Measurements from ENCODE around the gene ZSCAN21. TPM values are rescaled to one million over a fixed set of nuclear protein-coding genes. Genes with fewer than 3 reads are reported as not detected.

The ZSCAN21 gene
- total RNA-seq, 4 donors from 2014 or later: 0.75 to 28.7 (median 10.0) TPM

DNA sequence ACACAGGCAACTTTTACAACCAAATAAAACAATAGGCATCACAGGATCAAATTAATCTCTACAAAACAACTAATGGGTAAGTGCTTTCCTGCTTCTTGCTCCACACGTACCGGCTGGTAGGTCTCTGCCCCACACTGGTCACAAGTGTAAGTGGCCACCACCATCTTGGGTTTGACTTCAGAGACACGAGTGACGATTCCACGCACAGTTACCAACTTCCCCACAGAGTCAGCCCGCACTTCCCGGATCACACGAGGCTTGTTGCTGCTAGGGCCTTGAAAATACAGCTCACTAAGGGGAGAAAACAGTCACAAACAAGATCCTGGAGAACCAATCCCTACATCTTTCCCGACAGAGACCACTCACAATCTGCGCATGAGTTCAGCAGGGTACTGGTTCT lies 49.3 kb downstream of the ZSCAN21 start:
- TF ChIP-seq POLR2A (IDR thresholded peaks at IDR 0.05) (no peak), EP300 (IDR thresholded peaks at IDR 0.05; ENCODE audit: low read depth) (no peak), POLR2AphosphoS5 (IDR thresholded peaks at IDR 0.05) (no peak)
- TF ChIP-seq, protein P1, sequence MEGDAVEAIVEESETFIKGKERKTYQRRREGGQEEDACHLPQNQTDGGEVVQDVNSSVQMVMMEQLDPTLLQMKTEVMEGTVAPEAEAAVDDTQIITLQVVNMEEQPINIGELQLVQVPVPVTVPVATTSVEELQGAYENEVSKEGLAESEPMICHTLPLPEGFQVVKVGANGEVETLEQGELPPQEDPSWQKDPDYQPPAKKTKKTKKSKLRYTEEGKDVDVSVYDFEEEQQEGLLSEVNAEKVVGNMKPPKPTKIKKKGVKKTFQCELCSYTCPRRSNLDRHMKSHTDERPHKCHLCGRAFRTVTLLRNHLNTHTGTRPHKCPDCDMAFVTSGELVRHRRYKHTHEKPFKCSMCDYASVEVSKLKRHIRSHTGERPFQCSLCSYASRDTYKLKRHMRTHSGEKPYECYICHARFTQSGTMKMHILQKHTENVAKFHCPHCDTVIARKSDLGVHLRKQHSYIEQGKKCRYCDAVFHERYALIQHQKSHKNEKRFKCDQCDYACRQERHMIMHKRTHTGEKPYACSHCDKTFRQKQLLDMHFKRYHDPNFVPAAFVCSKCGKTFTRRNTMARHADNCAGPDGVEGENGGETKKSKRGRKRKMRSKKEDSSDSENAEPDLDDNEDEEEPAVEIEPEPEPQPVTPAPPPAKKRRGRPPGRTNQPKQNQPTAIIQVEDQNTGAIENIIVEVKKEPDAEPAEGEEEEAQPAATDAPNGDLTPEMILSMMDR (IDR thresholded peaks at IDR 0.05): no peak
- peaks cover 0 to 55% (median 24%) of the 10 kb centered on the region in 4 donors for H3K36me3 ChIP-seq
- in situ Hi-C loops (cut with MboI; ENCODE audit: low pct_ligation_motif_present in 1 of 4, low pct_unique_long_range_greater_than_20kb in 1 of 4, low sequenced_read_pairs in 3 of 4) (no loop called here), intact Hi-C loops (cut with DNase I; ENCODE audit: low total_unique reads) (no loop called here)
- H3K27ac ChIP-seq: peak overlapping the region in 1 of 4 donors; percentile 98
- DNase-seq: no peak
- H3K4me3 ChIP-seq: no peak overlapping the region
- H3K27me3 ChIP-seq: no peaks in the 10 kb centered on the region
- 80 to 86% methylated on average over 5 to 10 of the region's 10 CpGs for WGBS, 2 donors (ENCODE audit: low coverage in 1 of 2)
- no peaks in the 10 kb centered on the region for H3K9me3 ChIP-seq
- peaks cover 9 to 25% (median 17%) of the 10 kb centered on the region in 4 donors for H3K4me1 ChIP-seq

DNA sequence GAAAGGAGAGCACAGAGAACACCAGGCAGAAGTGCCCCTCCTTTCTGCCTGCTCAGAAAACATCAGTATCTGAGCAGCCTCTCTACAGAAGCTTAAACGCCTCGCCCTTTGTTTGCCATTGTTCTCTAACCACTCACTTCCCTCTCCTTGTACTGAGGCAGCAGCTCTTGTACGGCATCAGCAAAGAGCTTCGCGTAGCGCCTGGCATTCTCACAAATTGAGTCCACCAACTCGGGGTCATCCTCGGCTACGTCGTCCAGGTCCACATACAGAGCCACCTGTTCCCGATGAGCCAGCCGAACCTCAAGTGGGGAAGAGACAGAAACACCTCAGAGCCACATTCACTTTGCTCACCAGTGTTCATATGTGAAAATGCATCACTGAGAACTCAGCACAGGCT lies 49.9 kb downstream of the ZSCAN21 start:
- WGBS, 2 donors (ENCODE audit: low coverage in 1 of 2): 51 to 57% methylated on average over 7 to 12 of the region's 12 CpGs
- peaks cover 0 to 53% (median 24%) of the 10 kb centered on the region in 4 donors for H3K36me3 ChIP-seq
- peak overlapping the region; percentile 92 to 100 (median 97) for H3K27ac ChIP-seq
- intact Hi-C loops (cut with DNase I; ENCODE audit: low total_unique reads) (no loop called here), in situ Hi-C loops (cut with MboI; ENCODE audit: low pct_ligation_motif_present in 1 of 4, low pct_unique_long_range_greater_than_20kb in 1 of 4, low sequenced_read_pairs in 3 of 4) (no loop called here)
- no peak for TF ChIP-seq POLR2AphosphoS5 (IDR thresholded peaks at IDR 0.05)
- TF ChIP-seq, protein P1 (IDR thresholded peaks at IDR 0.05): no peak
- TF ChIP-seq POLR2A (IDR thresholded peaks at IDR 0.05): no peak
- no peak for TF ChIP-seq EP300 (IDR thresholded peaks at IDR 0.05; ENCODE audit: low read depth)
- H3K27me3 ChIP-seq: no peaks in the 10 kb centered on the region
- no peak for DNase-seq
- peaks cover 9 to 25% (median 17%) of the 10 kb centered on the region in 4 donors for H3K4me1 ChIP-seq
- H3K9me3 ChIP-seq: no peaks in the 10 kb centered on the region
- peak overlapping the region in 3 of 4 donors; percentile 72 to 91 (median 74) for H3K4me3 ChIP-seq

DNA sequence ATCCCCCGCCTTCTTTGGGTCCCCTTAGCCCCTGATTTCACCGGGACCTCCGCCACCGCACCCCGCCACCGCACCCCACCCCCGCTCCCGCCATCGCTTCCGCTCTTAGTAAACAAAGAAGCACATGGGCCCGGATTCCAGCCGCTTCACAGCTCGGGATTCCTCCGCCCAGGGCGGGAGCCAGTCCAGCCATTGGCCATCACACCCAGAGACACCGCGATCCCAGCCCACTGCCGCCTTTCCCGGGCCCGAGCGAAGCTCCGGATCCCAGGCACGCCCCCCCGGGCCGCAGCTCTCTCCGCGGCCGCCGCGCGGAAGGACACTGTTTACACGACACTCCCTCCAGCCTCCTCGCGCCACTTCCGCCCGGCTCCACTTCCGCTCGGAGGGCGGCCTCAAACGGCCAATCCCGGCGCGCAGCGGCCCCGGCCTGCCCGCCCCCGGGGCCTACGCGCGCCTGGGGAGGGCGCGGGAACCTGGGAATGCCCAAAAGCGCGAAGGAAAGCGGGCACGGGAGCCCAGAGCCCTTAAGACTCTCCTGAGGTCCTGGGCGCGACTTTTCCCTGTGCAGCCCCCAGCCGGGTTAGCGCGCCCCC lies 50.9 kb downstream of the ZSCAN21 start:
- DNase-seq: peak; percentile 95
- Histone ChIP-seq H3K36me3 (peaks cover 0 to 48% (median 23%) of the 10 kb centered on the region in 4 donors), H3K9me3 (no peaks in the 10 kb centered on the region), H3K27ac (peak overlapping the region; percentile 92 to 100 (median 97)), H3K4me3 (peak overlapping the region; percentile 72 to 91 (median 76)), H3K27me3 (no peaks in the 10 kb centered on the region), H3K4me1 (peaks cover 9 to 25% (median 17%) of the 10 kb centered on the region in 4 donors)
- intact Hi-C loops (cut with DNase I; ENCODE audit: low total_unique reads) (no loop called here), in situ Hi-C loops (cut with MboI; ENCODE audit: low pct_ligation_motif_present in 1 of 4, low pct_unique_long_range_greater_than_20kb in 1 of 4, low sequenced_read_pairs in 3 of 4) (no loop called here)
- WGBS, 2 donors (ENCODE audit: low coverage in 1 of 2): 1% methylated on average over 40 of the region's 61 CpGs; no CpG with 5 or more reads in 1 of the 2 donors
- TF ChIP-seq POLR2A (IDR thresholded peaks at IDR 0.05) (peak; percentile 53), EP300 (IDR thresholded peaks at IDR 0.05; ENCODE audit: low read depth) (peak; percentile 45), POLR2AphosphoS5 (IDR thresholded peaks at IDR 0.05) (peak; percentile 66 to 90 (median 84))
- TF ChIP-seq, protein P1 (IDR thresholded peaks at IDR 0.05): no peak

DNA sequence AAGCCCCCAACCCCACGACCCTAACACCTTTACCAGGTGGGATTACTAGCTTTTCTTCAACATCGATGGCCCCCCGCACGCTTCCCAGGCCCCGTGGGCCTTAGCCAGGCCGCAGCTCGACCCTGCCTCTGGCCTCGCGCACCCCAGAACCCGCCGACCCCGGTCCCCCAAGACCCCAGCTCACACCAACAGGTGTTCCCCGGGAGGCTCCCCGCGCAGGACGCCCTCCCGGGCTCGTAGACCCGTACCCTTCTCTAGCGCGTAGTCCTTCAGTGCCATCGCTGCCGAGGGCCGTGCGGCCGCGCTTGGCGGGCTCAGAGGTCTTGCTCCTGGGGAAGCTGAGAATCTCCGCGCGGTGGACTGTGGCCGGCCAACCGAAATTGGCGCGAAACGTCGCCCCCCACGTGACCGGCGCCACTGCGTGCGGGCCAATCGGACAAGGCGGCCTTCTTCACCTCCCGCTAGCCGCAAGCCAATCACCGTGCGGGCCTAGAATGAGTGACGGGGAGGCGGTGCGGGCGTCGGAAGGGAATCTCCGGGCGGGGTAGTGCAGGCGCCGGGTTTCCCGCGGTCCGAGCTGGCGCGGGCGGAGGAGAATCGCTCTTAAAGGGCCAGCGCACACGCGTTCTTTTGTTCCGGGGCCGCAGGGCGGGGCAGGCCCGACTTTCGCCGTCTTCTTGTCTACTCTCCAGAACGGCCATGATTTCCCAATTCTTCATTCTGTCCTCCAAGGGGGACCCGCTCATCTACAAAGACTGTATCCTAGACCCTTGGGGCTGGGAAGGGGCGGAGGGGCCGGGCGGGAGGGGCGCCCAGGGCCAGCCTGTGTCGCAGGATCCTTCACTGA lies 51.7 kb downstream of the ZSCAN21 start, which contains the start of the genes AP4M1 and MCM7:
TSS of gene AP4M1 (plus strand) at position 628 of the 847 bp plus-strand sequence. CDS start at position 700, 72 bp downstream.
TSS of gene MCM7 (minus strand) at position 382 of the 847 bp plus-strand sequence. CDS start at position 279, 103 bp downstream.
- no peaks in the 10 kb centered on the region for H3K27me3 ChIP-seq
- peaks cover 9 to 25% (median 17%) of the 10 kb centered on the region in 4 donors for H3K4me1 ChIP-seq
- H3K36me3 ChIP-seq: peaks cover 0 to 45% (median 19%) of the 10 kb centered on the region in 4 donors
- no peaks in the 10 kb centered on the region for H3K9me3 ChIP-seq
- 0% methylated on average over 71 of the region's 80 CpGs; no CpG with 5 or more reads in 1 of the 2 donors for WGBS, 2 donors (ENCODE audit: low coverage in 1 of 2)
- intact Hi-C loops (cut with DNase I; ENCODE audit: low total_unique reads): no loop called here
- peak within 1 kb of the TSS; percentile 72 to 91 (median 81) for H3K4me3 ChIP-seq
- TF ChIP-seq POLR2AphosphoS5 (IDR thresholded peaks at IDR 0.05): peak in 2 of 3 donors; percentile 39 to 57
- TF ChIP-seq EP300 (IDR thresholded peaks at IDR 0.05; ENCODE audit: low read depth): no peak
- TF ChIP-seq POLR2A (IDR thresholded peaks at IDR 0.05): no peak
- TF ChIP-seq, protein P1 (IDR thresholded peaks at IDR 0.05): no peak
- in situ Hi-C loops (cut with MboI; ENCODE audit: low pct_ligation_motif_present in 1 of 4, low pct_unique_long_range_greater_than_20kb in 1 of 4, low sequenced_read_pairs in 3 of 4): no loop called here
- H3K27ac ChIP-seq: peak within 1 kb of the TSS; percentile 92 to 100 (median 97)
- peak; percentile 99 for DNase-seq
